GM12874 (cell line): ENCODE results near the gene ATXN7.

Experiments used
- CTCF ChIP-seq: IDR thresholded peaks from 2 replicates; pipeline ENCODE4 v1.5.1; 2011; ENCODE audit warnings: low read depth, mild to moderate bottlenecking, control low read depth, low read length, moderate library complexity; ENCODE audit not compliant: insufficient read depth

ATXN7 gene

GRCh38 chr3:63853106-63853505, 10.6 kb upstream of the ATXN7 start:
- TF ChIP-seq CTCF: no peak

- no peak for TF ChIP-seq CTCF
Measured at GRCh38 chr3:63855333-63855940, 8.2 kb upstream of the ATXN7 start.

GRCh38 chr3:63857311-63857710, 6.4 kb upstream of the ATXN7 start:
- no peak for TF ChIP-seq CTCF

GRCh38 chr3:63860776-63861175, 2.9 kb upstream of the ATXN7 start:
- TF ChIP-seq CTCF: no peak

GRCh38 chr3:63861306-63861705, 2.4 kb upstream of the ATXN7 start:
- no peak for TF ChIP-seq CTCF

GRCh38 chr3:63862804-63863149, 890 bp upstream of the ATXN7 start:
- no peak for TF ChIP-seq CTCF

GRCh38 chr3:63864008-63864964, 619 bp downstream of the ATXN7 start:
- TF ChIP-seq CTCF: no peak
